Esophagus (tissue), 2 donors: ENCODE data around the gene TRMT5. TPM values are rescaled to one million over a fixed set of nuclear protein-coding genes. Genes with fewer than 3 reads are reported as not detected.

ENCODE experiments used
- H3K27ac ChIP-seq, 2 donors: one replicate each; pipeline ENCODE4 v1.5.1; 2013; ENCODE audit warnings: low read depth in 2 of 2, mild to moderate bottlenecking in 2 of 2, inconsistent platforms in 1 of 2, low read length in 1 of 2, moderate library complexity in 1 of 2
- H3K27me3 ChIP-seq, 2 donors: one replicate each; pipeline ENCODE4 v1.6.1; 2013; ENCODE audit warnings: low read length in 2 of 2, control low read depth in 1 of 2, mild to moderate bottlenecking in 1 of 2; ENCODE audit not compliant: insufficient read depth in 2 of 2, control insufficient read depth in 1 of 2
- H3K36me3 ChIP-seq, 2 donors: one replicate each; pipeline ENCODE4 v1.6.1; 2013; ENCODE audit warnings: low read length in 1 of 2; ENCODE audit not compliant: control insufficient read depth in 2 of 2, insufficient read depth in 2 of 2
- H3K4me1 ChIP-seq, 2 donors: one replicate each; pipeline ENCODE4 v1.6.1; 2013; ENCODE audit warnings: low read length in 1 of 2; ENCODE audit not compliant: control insufficient read depth in 2 of 2, insufficient read depth in 2 of 2
- H3K4me3 ChIP-seq, 2 donors: one replicate each; pipeline ENCODE4 v1.5.1; 2013; ENCODE audit warnings: low read length in 2 of 2, mild to moderate bottlenecking in 2 of 2, low read depth in 1 of 2, moderate library complexity in 1 of 2
- H3K9me3 ChIP-seq, 2 donors: one replicate each; pipeline ENCODE4 v1.6.1; 2013; ENCODE audit warnings: mild to moderate bottlenecking in 2 of 2, low read depth in 1 of 2, low read length in 1 of 2, moderate library complexity in 1 of 2; ENCODE audit not compliant: control insufficient read depth in 2 of 2, insufficient read depth in 1 of 2
- WGBS, 2 donors: extraction: QIAGEN DNeasy Blood & Tissue Kit; methylation state at CpG; one replicate each; pipeline ENCODE4 v1.1.7; 2013; 5-methylcytosine and 5-hydroxymethylcytosine counted together
- polyA plus RNA-seq, 2 donors: library from polyadenylated mRNA; stranded (reverse); fragments of 200-250 nt; gene quantifications; one replicate each; pipeline ENCODE4 v1.2.3, GENCODE V29; 2013
- donor health status: healthy with polysubstance abuse.
- donor health status: Bipolar disorder and iron deficiency.

The TRMT5 gene, protein sequence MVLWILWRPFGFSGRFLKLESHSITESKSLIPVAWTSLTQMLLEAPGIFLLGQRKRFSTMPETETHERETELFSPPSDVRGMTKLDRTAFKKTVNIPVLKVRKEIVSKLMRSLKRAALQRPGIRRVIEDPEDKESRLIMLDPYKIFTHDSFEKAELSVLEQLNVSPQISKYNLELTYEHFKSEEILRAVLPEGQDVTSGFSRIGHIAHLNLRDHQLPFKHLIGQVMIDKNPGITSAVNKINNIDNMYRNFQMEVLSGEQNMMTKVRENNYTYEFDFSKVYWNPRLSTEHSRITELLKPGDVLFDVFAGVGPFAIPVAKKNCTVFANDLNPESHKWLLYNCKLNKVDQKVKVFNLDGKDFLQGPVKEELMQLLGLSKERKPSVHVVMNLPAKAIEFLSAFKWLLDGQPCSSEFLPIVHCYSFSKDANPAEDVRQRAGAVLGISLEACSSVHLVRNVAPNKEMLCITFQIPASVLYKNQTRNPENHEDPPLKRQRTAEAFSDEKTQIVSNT
- 1 to 10 TPM; 2.6 to 5.0 TPM for polyA plus RNA-seq

DNA sequence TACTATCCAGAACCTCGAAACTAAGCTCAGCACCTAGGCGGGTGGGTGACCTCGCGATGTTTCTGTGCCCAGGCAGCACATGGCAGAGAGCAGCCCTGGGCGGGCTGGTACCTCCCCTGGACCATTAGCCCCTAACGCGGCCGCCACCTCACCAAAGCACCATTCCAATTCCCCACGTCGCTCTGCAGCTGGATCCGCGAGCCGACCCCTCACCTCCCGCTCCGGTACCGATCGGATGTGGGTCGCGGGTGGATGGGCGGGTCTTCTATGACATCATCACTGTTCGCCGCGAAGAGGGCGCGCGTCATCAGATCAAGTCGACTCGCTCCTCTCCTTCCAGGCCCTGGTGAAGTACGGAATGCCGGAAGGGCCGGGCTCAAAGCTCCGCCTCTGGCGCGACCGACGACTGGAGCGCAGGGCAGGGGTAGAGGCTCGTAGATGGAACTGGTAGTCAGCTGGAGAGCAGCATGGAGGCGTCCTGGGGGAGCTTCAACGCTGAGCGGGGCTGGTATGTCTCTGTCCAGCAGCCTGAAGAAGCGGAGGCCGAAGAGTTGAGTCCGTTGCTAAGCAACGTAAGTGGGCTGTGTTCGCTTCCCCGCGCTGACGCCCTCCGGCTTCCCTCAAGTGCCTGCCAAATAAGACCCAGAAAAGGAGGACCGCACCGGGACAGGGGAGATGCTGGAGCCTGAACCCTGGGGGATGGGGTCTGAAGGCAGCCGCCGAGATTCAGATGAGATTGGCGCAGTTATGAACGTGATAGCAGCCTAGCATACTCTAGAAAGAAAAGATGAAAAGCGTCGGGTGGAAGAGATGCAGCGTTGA is at the start of gene TRMT5, which contains the start of gene SLC38A6:
Gene TRMT5 (minus strand): TSS at position 269 of the 822 bp plus-strand sequence. CDS start 106 bp downstream, at position 163.
Gene SLC38A6 (plus strand): TSS at position 435 of the 822 bp plus-strand sequence. CDS start 33 bp downstream, at position 468.
- no peaks in the 10 kb centered on the region for H3K9me3 ChIP-seq
- no peaks in the 10 kb centered on the region for H3K27me3 ChIP-seq
- 0 to 1% methylated on average over 59 of the region's 59 CpGs for WGBS, 2 donors
- H3K4me3 ChIP-seq = peak within 1 kb of the TSS; percentile 79 to 99
- no peaks in the 10 kb centered on the region for H3K36me3 ChIP-seq
- H3K4me1 ChIP-seq = no peaks in the 10 kb centered on the region
- peak within 1 kb of the TSS; percentile 72 to 91 for H3K27ac ChIP-seq

DNA sequence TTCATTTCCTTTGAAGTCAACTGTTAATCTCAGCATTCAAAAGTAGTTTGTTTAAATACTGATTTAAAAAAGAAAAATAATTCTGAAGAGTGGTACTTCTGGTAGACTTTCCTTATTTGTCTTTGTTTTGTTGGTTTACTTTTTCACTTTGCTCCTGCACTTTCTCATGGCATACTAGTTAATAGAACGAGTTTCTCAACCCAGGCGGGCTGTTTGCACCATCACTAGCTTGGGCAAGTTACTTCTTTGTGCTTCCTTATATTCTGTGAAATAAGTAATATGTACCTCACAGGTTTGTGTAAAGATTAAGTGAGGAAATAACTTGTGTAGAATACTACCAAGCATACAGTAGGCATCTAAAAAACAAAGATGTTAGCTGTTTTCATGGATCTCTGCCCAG is 45.6 kb upstream of the TRMT5 start:
- no peaks in the 10 kb centered on the region for H3K4me1 ChIP-seq
- WGBS, 2 donors = 90 to 99% methylated on average over 2 of the region's 2 CpGs
- no peaks in the 10 kb centered on the region for H3K27me3 ChIP-seq

DNA sequence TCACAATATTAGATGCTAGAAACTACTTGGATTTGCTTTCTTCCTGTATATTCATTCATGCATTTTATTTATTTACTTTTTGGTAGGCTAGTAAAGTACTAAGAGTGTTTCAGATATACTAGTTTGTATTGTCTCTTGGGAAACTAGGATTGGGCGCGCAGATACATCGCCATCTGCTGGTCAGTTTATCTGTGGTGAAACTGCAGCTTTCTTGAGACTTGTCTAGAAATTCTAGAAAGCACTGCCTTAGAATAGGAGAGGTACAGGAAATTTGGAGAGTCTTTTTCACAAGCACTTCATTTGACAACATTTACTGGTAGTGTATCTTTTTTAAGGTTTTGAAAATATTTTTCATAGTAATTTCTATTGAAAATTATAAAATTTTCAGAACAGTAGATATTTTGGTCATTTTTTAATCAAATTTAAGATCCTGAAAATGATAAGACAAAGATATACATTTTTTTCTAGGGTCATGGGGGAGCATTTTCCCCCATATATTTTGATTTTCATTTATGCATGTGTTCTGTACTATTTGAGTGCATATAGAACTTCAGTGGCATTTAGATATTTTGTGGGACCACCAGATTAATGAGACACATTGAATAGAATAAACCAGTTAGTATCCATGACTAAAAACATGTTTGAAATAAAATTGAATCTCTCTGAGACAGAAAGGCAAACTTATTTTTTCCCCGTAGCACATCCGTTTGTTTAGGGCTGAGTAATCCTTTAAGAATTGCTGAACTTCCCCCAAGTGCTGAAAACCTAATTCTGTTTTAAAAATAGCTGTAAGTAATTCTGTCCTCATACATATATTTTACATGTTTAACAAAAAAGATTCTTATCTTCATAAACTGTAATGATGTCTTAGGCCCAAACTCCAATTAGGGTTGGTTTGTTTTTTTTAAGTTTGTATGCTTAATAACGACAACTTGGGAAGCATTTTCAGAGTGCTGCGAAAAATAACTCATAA is 44.7 kb upstream of the TRMT5 start:
- no peak overlapping the region for H3K4me3 ChIP-seq
- no peaks in the 10 kb centered on the region for H3K27me3 ChIP-seq
- WGBS, 2 donors = 52 to 55% methylated on average over 7 of the region's 7 CpGs
- H3K9me3 ChIP-seq = no peaks in the 10 kb centered on the region
- H3K27ac ChIP-seq = no peak overlapping the region
- no peaks in the 10 kb centered on the region for H3K4me1 ChIP-seq
- no peaks in the 10 kb centered on the region for H3K36me3 ChIP-seq

More for the DNA sequence above, 45.6 kb upstream of the TRMT5 start:
- Histone ChIP-seq H3K4me3 (no peak overlapping the region), H3K36me3 (no peaks in the 10 kb centered on the region), H3K9me3 (no peaks in the 10 kb centered on the region), H3K27ac (no peak overlapping the region)

DNA sequence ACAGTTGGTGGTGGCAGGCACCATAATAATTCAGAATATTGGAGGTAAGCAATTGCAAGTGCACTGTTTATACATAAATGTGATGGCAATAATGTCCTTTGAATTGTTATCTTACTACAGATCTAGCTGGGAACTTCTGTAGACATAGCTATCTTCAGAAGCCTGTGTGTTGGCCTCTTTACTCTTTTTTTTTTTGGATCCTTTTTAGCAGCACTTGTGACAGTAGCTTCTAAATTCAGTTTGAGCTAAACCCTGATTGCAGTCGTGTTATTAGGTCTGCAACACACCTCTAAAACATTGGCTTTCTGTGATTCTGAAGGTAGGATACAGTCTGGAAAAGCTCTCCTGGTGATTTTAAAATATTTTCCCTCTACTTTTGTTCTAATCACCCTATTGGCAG is 38.7 kb upstream of the TRMT5 start:
- no peaks in the 10 kb centered on the region for H3K27me3 ChIP-seq
- H3K9me3 ChIP-seq = no peaks in the 10 kb centered on the region
- H3K27ac ChIP-seq = no peak overlapping the region
- H3K4me1 ChIP-seq = no peaks in the 10 kb centered on the region
- 73 to 79% methylated on average over 1 of the region's 1 CpG for WGBS, 2 donors
- H3K4me3 ChIP-seq = no peak overlapping the region
- no peaks in the 10 kb centered on the region for H3K36me3 ChIP-seq

DNA sequence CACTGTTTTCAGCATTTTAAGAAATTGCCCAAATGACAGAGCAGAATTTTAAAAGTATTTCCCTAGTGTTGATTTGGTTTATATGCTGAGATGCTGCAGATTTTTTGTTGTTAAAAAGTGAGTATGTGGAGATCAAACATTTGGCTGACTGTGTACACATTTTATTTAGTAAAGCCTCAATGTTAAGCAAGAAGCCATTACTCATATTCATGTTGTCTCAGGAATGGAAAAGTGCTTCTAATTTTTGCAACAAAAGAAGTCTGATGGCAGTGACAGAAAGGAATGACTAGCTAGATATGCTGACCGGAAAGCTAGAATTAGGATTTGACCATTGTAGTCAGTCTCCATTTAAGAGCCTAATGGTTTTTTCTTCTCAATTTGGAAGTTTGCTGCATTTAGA is 22.7 kb upstream of the TRMT5 start:
- 96 to 97% methylated on average over 1 of the region's 1 CpG for WGBS, 2 donors
- H3K4me1 ChIP-seq = no peaks in the 10 kb centered on the region
- H3K27ac ChIP-seq = no peak overlapping the region

DNA sequence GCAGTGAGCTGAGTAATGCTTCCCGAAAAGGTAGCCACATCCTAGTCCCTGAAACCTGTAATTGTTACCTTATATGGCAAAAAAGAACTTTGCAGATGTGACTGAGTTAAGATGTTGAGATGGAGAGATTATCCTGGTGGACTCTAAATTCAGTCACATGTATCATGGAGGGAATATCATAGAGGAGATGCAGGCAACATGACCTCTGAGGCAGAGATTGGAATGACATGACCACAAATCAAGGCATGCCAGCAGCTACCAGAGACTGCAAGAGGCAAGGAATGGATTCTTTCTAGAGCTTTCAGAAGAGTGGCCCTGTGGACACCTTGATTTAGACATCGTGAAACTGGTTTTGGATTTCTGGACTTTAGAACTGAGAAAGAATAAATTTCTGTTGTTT is 18.7 kb upstream of the TRMT5 start:
- no peaks in the 10 kb centered on the region for H3K4me1 ChIP-seq
- no peaks in the 10 kb centered on the region for H3K9me3 ChIP-seq
- no peak overlapping the region for H3K4me3 ChIP-seq
- H3K27ac ChIP-seq = no peak overlapping the region
- 96 to 97% methylated on average over 2 of the region's 2 CpGs for WGBS, 2 donors
- no peaks in the 10 kb centered on the region for H3K27me3 ChIP-seq
- H3K36me3 ChIP-seq = no peaks in the 10 kb centered on the region

More for the DNA sequence above, 22.7 kb upstream of the TRMT5 start:
- Histone ChIP-seq H3K4me3 (no peak overlapping the region), H3K36me3 (no peaks in the 10 kb centered on the region), H3K9me3 (no peaks in the 10 kb centered on the region), H3K27me3 (no peaks in the 10 kb centered on the region)

DNA sequence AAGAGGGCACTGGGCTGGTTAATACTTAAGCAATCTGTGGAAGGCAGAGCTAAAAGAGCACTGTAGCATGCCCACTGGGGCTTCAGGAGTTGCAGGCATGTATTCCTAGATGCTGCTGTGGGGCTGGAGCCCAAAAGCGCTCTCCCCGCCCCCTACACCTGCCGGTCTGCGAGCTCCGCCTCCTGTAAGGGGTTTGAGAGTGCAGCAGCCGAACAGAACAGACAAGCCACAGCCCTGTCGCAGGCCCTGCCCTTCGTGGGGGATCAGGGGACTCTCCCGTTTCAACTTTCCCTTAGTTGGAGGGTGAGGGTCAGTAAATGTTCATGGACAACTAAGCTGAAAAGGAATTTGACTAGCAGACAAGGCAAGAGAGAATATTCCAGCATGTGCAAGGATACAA is 17.7 kb upstream of the TRMT5 start:
- Histone ChIP-seq H3K4me3 (no peak overlapping the region), H3K27ac (no peak overlapping the region), H3K27me3 (no peaks in the 10 kb centered on the region), H3K4me1 (no peaks in the 10 kb centered on the region), H3K9me3 (no peaks in the 10 kb centered on the region), H3K36me3 (no peaks in the 10 kb centered on the region)
- 92 to 94% methylated on average over 9 of the region's 9 CpGs for WGBS, 2 donors

DNA sequence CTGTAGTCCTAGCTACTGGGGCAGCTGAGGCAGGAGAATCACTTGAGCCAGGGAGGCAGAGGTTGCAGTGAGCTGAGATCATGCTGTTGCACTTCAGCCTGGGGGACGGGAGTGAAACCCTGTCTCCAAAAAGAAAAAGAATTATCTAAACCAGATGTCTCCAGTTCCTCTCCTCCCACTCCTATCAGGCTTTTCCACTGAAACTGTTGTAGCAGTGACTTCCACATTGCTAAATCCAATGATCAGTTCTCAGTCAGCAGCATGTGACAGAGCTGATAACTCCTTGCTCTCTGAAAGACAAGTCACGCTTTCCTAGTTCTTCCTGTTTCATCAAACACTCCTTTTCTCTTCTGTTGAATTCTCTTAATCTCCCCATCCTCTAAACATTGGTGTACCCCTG is 8.7 kb upstream of the TRMT5 start:
- H3K9me3 ChIP-seq = no peaks in the 10 kb centered on the region
- no peak overlapping the region for H3K27ac ChIP-seq
- no peaks in the 10 kb centered on the region for H3K27me3 ChIP-seq
- H3K4me3 ChIP-seq = no peak overlapping the region
- peaks cover 0 to 2% of the 10 kb centered on the region in 2 donors for H3K36me3 ChIP-seq
- H3K4me1 ChIP-seq = no peaks in the 10 kb centered on the region
- WGBS, 2 donors = 82 to 86% methylated on average over 2 of the region's 2 CpGs

DNA sequence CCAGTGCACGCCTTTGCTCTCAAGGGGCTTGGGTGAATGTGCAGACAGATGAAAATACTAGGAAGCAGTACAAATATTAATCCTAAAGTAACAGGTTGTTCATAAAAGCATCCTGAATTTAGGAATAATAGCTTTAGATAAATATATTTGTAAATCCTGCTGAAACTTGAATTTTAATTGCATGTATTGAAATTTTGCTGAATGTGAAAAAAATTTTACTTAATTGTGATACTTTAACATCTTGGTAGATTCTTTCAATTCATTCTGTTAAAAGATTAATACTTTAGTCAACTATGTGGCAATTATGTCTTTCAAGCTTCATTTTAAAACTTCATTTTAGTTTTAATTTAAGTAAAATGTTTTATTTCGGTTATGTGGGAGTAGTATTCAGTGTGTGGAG is 5.6 kb upstream of the TRMT5 start:
- WGBS, 2 donors = 97 to 99% methylated on average over 2 of the region's 2 CpGs
- Histone ChIP-seq H3K9me3 (no peaks in the 10 kb centered on the region), H3K27me3 (no peaks in the 10 kb centered on the region), H3K4me3 (no peak overlapping the region), H3K27ac (no peak overlapping the region), H3K4me1 (no peaks in the 10 kb centered on the region), H3K36me3 (peaks cover 0 to 2% of the 10 kb centered on the region in 2 donors)
